ENCODE data around the gene MYO3B.

DNA sequence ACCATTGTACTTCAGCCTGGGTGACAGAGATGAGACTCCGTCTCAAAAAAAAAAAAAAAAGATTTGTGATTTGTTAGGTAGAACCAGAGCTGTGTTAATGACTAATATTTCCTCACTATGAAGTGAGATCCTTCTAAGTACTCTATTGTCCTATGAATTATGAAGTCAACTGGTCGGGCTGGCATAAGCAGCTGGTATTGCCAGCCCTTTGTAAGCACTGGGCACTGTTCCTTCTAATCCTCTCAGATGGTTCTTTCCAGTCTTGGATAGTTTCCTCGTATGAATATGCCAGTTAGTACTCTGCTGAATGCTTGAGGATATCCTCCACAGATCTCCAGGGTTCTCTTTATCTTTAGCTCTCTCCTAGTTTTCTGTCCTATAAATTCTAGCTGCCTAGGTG, 314.1 kb downstream of the MYO3B start:
- TF ChIP-seq POLR2A (IDR thresholded peaks at IDR 0.05), result no peak
- TF ChIP-seq, protein P1, sequence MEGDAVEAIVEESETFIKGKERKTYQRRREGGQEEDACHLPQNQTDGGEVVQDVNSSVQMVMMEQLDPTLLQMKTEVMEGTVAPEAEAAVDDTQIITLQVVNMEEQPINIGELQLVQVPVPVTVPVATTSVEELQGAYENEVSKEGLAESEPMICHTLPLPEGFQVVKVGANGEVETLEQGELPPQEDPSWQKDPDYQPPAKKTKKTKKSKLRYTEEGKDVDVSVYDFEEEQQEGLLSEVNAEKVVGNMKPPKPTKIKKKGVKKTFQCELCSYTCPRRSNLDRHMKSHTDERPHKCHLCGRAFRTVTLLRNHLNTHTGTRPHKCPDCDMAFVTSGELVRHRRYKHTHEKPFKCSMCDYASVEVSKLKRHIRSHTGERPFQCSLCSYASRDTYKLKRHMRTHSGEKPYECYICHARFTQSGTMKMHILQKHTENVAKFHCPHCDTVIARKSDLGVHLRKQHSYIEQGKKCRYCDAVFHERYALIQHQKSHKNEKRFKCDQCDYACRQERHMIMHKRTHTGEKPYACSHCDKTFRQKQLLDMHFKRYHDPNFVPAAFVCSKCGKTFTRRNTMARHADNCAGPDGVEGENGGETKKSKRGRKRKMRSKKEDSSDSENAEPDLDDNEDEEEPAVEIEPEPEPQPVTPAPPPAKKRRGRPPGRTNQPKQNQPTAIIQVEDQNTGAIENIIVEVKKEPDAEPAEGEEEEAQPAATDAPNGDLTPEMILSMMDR (IDR thresholded peaks at IDR 0.05), result no peak
